Measurements from ENCODE around the gene CPVL.

The CPVL gene

GRCh38 chr7:29035044-29035740 lies 111.1 kb downstream of the CPVL start:
- no peaks in the 10 kb centered on the region for H3K36me3 ChIP-seq (ENCODE audit: control insufficient read depth, insufficient read depth, low read length)
- H3K23ac ChIP-seq (ENCODE audit: low read length) = no peak overlapping the region
- no peak overlapping the region for H2AK5ac ChIP-seq (ENCODE audit: low read length)
- H4K8ac ChIP-seq (ENCODE audit: low read depth, low read length) = no peak overlapping the region
- H3K79me1 ChIP-seq (ENCODE audit: low read length) = no peaks in the 10 kb centered on the region
- no peak overlapping the region for H3K9ac ChIP-seq (ENCODE audit: low read length)
- no peak overlapping the region for H3K56ac ChIP-seq (ENCODE audit: low read length)
- no peak overlapping the region for H3K4me3 ChIP-seq (ENCODE audit: low read length)
- no CpG with 5 or more reads among the region's 8 CpGs for WGBS (ENCODE audit: extremely low coverage, insufficient coverage, low lambda C conversion rate)
- no peak overlapping the region for H2BK15ac ChIP-seq (replicated peaks; ENCODE audit: low read depth)
- no peak overlapping the region for H3K4ac ChIP-seq (ENCODE audit: low read depth, low read length)
- H3K79me2 ChIP-seq (ENCODE audit: control insufficient read depth, insufficient read depth, low read length) = no peaks in the 10 kb centered on the region
- no peak overlapping the region for H3K27ac ChIP-seq (ENCODE audit: low read depth, low read length)
- H3K27me3 ChIP-seq (ENCODE audit: insufficient read depth, low read length, poor library complexity) = no peaks in the 10 kb centered on the region
- peaks cover 5% of the 10 kb centered on the region for H3K4me1 ChIP-seq (ENCODE audit: control insufficient read depth, low read depth, low read length)
- DNase-seq = peak; percentile 77
- H4K5ac ChIP-seq (ENCODE audit: low read length) = no peak overlapping the region
- H2BK5ac ChIP-seq (ENCODE audit: low read length) = no peak overlapping the region
- no peak overlapping the region for H3K4me2 ChIP-seq (ENCODE audit: low read length)
- H3K18ac ChIP-seq (ENCODE audit: low read length) = no peak overlapping the region
- H2BK120ac ChIP-seq (ENCODE audit: low read depth, low read length) = no peak overlapping the region

- Histone ChIP-seq H4K5ac (ENCODE audit: low read length) (no peak overlapping the region), H3K79me1 (ENCODE audit: low read length) (no peaks in the 10 kb centered on the region), H3K4ac (ENCODE audit: low read depth, low read length) (no peak overlapping the region), H3K4me1 (ENCODE audit: control insufficient read depth, low read depth, low read length) (peaks cover 5% of the 10 kb centered on the region), H3K4me3 (ENCODE audit: low read length) (no peak overlapping the region), H3K18ac (ENCODE audit: low read length) (no peak overlapping the region), H3K23ac (ENCODE audit: low read length) (no peak overlapping the region), H3K36me3 (ENCODE audit: control insufficient read depth, insufficient read depth, low read length) (no peaks in the 10 kb centered on the region), H2AK5ac (ENCODE audit: low read length) (no peak overlapping the region), H3K9ac (ENCODE audit: low read length) (no peak overlapping the region), H2BK15ac (replicated peaks; ENCODE audit: low read depth) (no peak overlapping the region), H3K79me2 (ENCODE audit: control insufficient read depth, insufficient read depth, low read length) (no peaks in the 10 kb centered on the region), H2BK5ac (ENCODE audit: low read length) (no peak overlapping the region), H3K27me3 (ENCODE audit: insufficient read depth, low read length, poor library complexity) (no peaks in the 10 kb centered on the region), H4K8ac (ENCODE audit: low read depth, low read length) (no peak overlapping the region), H2BK120ac (ENCODE audit: low read depth, low read length) (no peak overlapping the region), H3K4me2 (ENCODE audit: low read length) (no peak overlapping the region), H3K56ac (ENCODE audit: low read length) (no peak overlapping the region), H3K27ac (ENCODE audit: low read depth, low read length) (no peak overlapping the region)
- WGBS (ENCODE audit: extremely low coverage, insufficient coverage, low lambda C conversion rate) = no CpG with 5 or more reads among the region's 2 CpGs
- DNase-seq = no peak
Measured at GRCh38 chr7:29033584-29033983, 112.8 kb downstream of the CPVL start.

- no peak overlapping the region for H4K8ac ChIP-seq (ENCODE audit: low read depth, low read length)
- no peak overlapping the region for H3K9ac ChIP-seq (ENCODE audit: low read length)
- H3K36me3 ChIP-seq (ENCODE audit: control insufficient read depth, insufficient read depth, low read length) = no peaks in the 10 kb centered on the region
- no peaks in the 10 kb centered on the region for H3K79me1 ChIP-seq (ENCODE audit: low read length)
- no peak overlapping the region for H2BK15ac ChIP-seq (replicated peaks; ENCODE audit: low read depth)
- no peaks in the 10 kb centered on the region for H3K4me1 ChIP-seq (ENCODE audit: control insufficient read depth, low read depth, low read length)
- H3K4me3 ChIP-seq (ENCODE audit: low read length) = no peak overlapping the region
- no peaks in the 10 kb centered on the region for H3K27me3 ChIP-seq (ENCODE audit: insufficient read depth, low read length, poor library complexity)
- no peaks in the 10 kb centered on the region for H3K79me2 ChIP-seq (ENCODE audit: control insufficient read depth, insufficient read depth, low read length)
- no peak overlapping the region for H3K18ac ChIP-seq (ENCODE audit: low read length)
- H4K5ac ChIP-seq (ENCODE audit: low read length) = no peak overlapping the region
- no peak overlapping the region for H2BK5ac ChIP-seq (ENCODE audit: low read length)
- no peak overlapping the region for H3K23ac ChIP-seq (ENCODE audit: low read length)
- H2BK120ac ChIP-seq (ENCODE audit: low read depth, low read length) = no peak overlapping the region
- WGBS (ENCODE audit: extremely low coverage, insufficient coverage, low lambda C conversion rate) = no CpG with 5 or more reads among the region's 4 CpGs
- H2AK5ac ChIP-seq (ENCODE audit: low read length) = no peak overlapping the region
- H3K4me2 ChIP-seq (ENCODE audit: low read length) = no peak overlapping the region
- H3K56ac ChIP-seq (ENCODE audit: low read length) = no peak overlapping the region
- no peak overlapping the region for H3K27ac ChIP-seq (ENCODE audit: low read depth, low read length)
- DNase-seq = no peak
- no peak overlapping the region for H3K4ac ChIP-seq (ENCODE audit: low read depth, low read length)
Measured at GRCh38 chr7:29032146-29032545, 114.2 kb downstream of the CPVL start.

- Histone ChIP-seq H3K79me1 (ENCODE audit: low read length) (no peaks in the 10 kb centered on the region), H3K4me1 (ENCODE audit: control insufficient read depth, low read depth, low read length) (no peaks in the 10 kb centered on the region), H3K56ac (ENCODE audit: low read length) (no peak overlapping the region), H2BK120ac (ENCODE audit: low read depth, low read length) (no peak overlapping the region), H2BK5ac (ENCODE audit: low read length) (no peak overlapping the region), H3K9ac (ENCODE audit: low read length) (no peak overlapping the region), H2BK15ac (replicated peaks; ENCODE audit: low read depth) (no peak overlapping the region), H4K8ac (ENCODE audit: low read depth, low read length) (no peak overlapping the region), H4K5ac (ENCODE audit: low read length) (no peak overlapping the region), H3K18ac (ENCODE audit: low read length) (no peak overlapping the region), H3K4me3 (ENCODE audit: low read length) (no peak overlapping the region), H3K23ac (ENCODE audit: low read length) (no peak overlapping the region), H3K36me3 (ENCODE audit: control insufficient read depth, insufficient read depth, low read length) (no peaks in the 10 kb centered on the region), H3K4ac (ENCODE audit: low read depth, low read length) (no peak overlapping the region), H3K27me3 (ENCODE audit: insufficient read depth, low read length, poor library complexity) (no peaks in the 10 kb centered on the region), H2AK5ac (ENCODE audit: low read length) (no peak overlapping the region), H3K27ac (ENCODE audit: low read depth, low read length) (no peak overlapping the region), H3K4me2 (ENCODE audit: low read length) (no peak overlapping the region), H3K79me2 (ENCODE audit: control insufficient read depth, insufficient read depth, low read length) (no peaks in the 10 kb centered on the region)
- no peak for DNase-seq
- no CpG with 5 or more reads among the region's 3 CpGs for WGBS (ENCODE audit: extremely low coverage, insufficient coverage, low lambda C conversion rate)
Measured at GRCh38 chr7:29030781-29031275, 115.5 kb downstream of the CPVL start.

- H2BK15ac ChIP-seq (replicated peaks; ENCODE audit: low read depth) = no peak overlapping the region
- no peak overlapping the region for H2AK5ac ChIP-seq (ENCODE audit: low read length)
- H2BK120ac ChIP-seq (ENCODE audit: low read depth, low read length) = no peak overlapping the region
- DNase-seq = no peak
- H3K79me2 ChIP-seq (ENCODE audit: control insufficient read depth, insufficient read depth, low read length) = no peaks in the 10 kb centered on the region
- no peak overlapping the region for H3K56ac ChIP-seq (ENCODE audit: low read length)
- H3K4ac ChIP-seq (ENCODE audit: low read depth, low read length) = no peak overlapping the region
- H3K9ac ChIP-seq (ENCODE audit: low read length) = no peak overlapping the region
- H3K36me3 ChIP-seq (ENCODE audit: control insufficient read depth, insufficient read depth, low read length) = no peaks in the 10 kb centered on the region
- no peak overlapping the region for H2BK5ac ChIP-seq (ENCODE audit: low read length)
- no peak overlapping the region for H3K23ac ChIP-seq (ENCODE audit: low read length)
- WGBS (ENCODE audit: extremely low coverage, insufficient coverage, low lambda C conversion rate) = no CpG with 5 or more reads among the region's 6 CpGs
- H3K79me1 ChIP-seq (ENCODE audit: low read length) = no peaks in the 10 kb centered on the region
- no peak overlapping the region for H3K4me2 ChIP-seq (ENCODE audit: low read length)
- H4K5ac ChIP-seq (ENCODE audit: low read length) = no peak overlapping the region
- H3K4me3 ChIP-seq (ENCODE audit: low read length) = no peak overlapping the region
- no peak overlapping the region for H4K8ac ChIP-seq (ENCODE audit: low read depth, low read length)
- no peak overlapping the region for H3K27ac ChIP-seq (ENCODE audit: low read depth, low read length)
- no peak overlapping the region for H3K18ac ChIP-seq (ENCODE audit: low read length)
- H3K27me3 ChIP-seq (ENCODE audit: insufficient read depth, low read length, poor library complexity) = no peaks in the 10 kb centered on the region
- no peaks in the 10 kb centered on the region for H3K4me1 ChIP-seq (ENCODE audit: control insufficient read depth, low read depth, low read length)
Measured at GRCh38 chr7:29022291-29022988, 123.9 kb downstream of the CPVL start.

Measured in mesendoderm (in vitro differentiated cells).